Endothelial cell (in vitro differentiated cells): ENCODE measurements around the gene CRABP2. TPM values are rescaled to one million over a fixed set of nuclear protein-coding genes. Genes with fewer than 3 reads are reported as not detected.
A peak's percentile ranks its signal among the peaks of the same experiment; 100 is the strongest.

Experiments used
- DNase-seq: peaks from one replicate; pipeline ENCODE4 v3.0.0; 2021; ENCODE audit warnings: low spot score
- H3K27ac Mint-ChIP-seq: one replicate; pipeline ENCODE4 v1.8.0; 2021; ENCODE audit warnings: mixed read lengths, inconsistent platforms; ENCODE audit not compliant: unreplicated experiment
- H3K27me3 Mint-ChIP-seq: one replicate; pipeline ENCODE4 v1.8.0; 2021; ENCODE audit warnings: mild to moderate bottlenecking, moderate library complexity, mixed read lengths, inconsistent platforms; ENCODE audit not compliant: unreplicated experiment
- H3K36me3 Mint-ChIP-seq: one replicate; pipeline ENCODE4 v1.8.0; 2021; ENCODE audit warnings: mild to moderate bottlenecking, low read depth, mixed read lengths, inconsistent platforms; ENCODE audit not compliant: unreplicated experiment
- H3K4me1 Mint-ChIP-seq: one replicate; pipeline ENCODE4 v1.8.0; 2021; ENCODE audit warnings: mild to moderate bottlenecking, mixed read lengths, inconsistent platforms; ENCODE audit not compliant: unreplicated experiment
- H3K4me3 Mint-ChIP-seq: one replicate; pipeline ENCODE4 v1.8.0; 2021; ENCODE audit warnings: mild to moderate bottlenecking, mixed read lengths, inconsistent platforms; ENCODE audit not compliant: unreplicated experiment
- H3K9me3 Mint-ChIP-seq: one replicate; pipeline ENCODE4 v1.8.0; 2021; ENCODE audit warnings: mixed read lengths, inconsistent platforms; ENCODE audit not compliant: unreplicated experiment
- CTCF ChIP-seq: fragments of 200-600 bp; sonication (generic); IDR thresholded peaks from one replicate; pipeline ENCODE4 v1.5.0; 2021; ENCODE audit warnings: antibody characterized with exemption; ENCODE audit not compliant: unreplicated experiment
- total RNA-seq: library from RNA; stranded (reverse); fragmentation: NEBNext Ultra II Directional; extraction: Animal tissue kit (Norgen Biotek cat#: 25700); gene quantifications from one replicate; pipeline ENCODE4 v1.2.1, GENCODE V29; 2021; ENCODE audit not compliant: unreplicated experiment

CRABP2 gene
- total RNA-seq, 1 donor from 2014 or later, result 9.5 TPM

GRCh38 chr1:156691191-156691590 lies 14.2 kb downstream of the CRABP2 start:
- no peak overlapping the region for H3K4me3 Mint-ChIP-seq

GRCh38 chr1:156690675-156691036 lies 14.7 kb downstream of the CRABP2 start:
- DNase-seq, result no peak
- no peaks in the 10 kb centered on the region for H3K9me3 Mint-ChIP-seq
- no peak overlapping the region for H3K4me3 Mint-ChIP-seq
- TF ChIP-seq CTCF, result no peak
- H3K36me3 Mint-ChIP-seq, result peaks cover 8% of the 10 kb centered on the region
- H3K4me1 Mint-ChIP-seq, result peaks cover 37% of the 10 kb centered on the region
- H3K27ac Mint-ChIP-seq, result peak overlapping the region; percentile 36
- peaks cover 21% of the 10 kb centered on the region for H3K27me3 Mint-ChIP-seq

More at GRCh38 chr1:156691191-156691590, 14.2 kb downstream of the CRABP2 start:
- no peak for DNase-seq
- Mint-ChIP-seq H3K27me3 (peaks cover 21% of the 10 kb centered on the region), H3K27ac (no peak overlapping the region), H3K9me3 (no peaks in the 10 kb centered on the region), H3K36me3 (peaks cover 8% of the 10 kb centered on the region), H3K4me1 (peaks cover 37% of the 10 kb centered on the region)
- no peak for TF ChIP-seq CTCF

DNA sequence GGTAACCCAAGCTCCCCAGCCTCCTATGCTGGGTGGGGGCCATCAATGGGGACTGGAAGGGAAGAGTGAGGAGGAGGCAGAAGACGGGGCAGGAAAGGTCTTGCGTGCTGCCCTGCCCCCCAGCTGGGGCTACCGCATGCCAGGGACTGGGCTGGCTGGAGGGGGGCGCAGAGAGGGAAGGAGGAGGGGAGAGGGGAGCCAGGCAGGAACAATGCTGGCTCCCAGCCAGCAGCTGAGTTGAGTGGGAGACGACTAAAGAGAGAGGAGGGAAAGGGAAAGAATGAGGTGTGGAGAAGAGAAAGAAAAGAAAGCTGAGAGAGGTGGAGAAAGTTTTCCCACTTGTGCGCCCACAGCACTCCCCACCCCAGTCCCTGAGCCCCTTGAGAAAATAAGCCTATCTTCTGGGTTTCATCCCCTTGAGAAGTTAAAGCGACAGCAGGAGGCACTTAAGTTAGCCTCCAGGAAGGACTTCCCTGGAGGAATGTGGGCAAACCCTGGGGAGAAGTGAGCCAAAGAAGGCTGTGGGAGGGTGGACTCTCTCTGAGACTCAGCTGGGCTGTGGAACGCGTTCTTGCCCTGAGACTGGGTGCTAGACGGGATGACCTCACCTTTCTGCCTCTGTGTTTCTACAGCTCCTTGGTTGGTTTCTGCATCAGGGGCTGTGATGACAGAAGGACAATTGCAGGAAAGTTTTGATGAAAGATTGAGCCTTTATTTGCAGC lies 15.3 kb downstream of the CRABP2 start:
- H3K27ac Mint-ChIP-seq, result peak overlapping the region; percentile 36
- no peaks in the 10 kb centered on the region for H3K9me3 Mint-ChIP-seq
- TF ChIP-seq CTCF, result no peak
- no peak overlapping the region for H3K4me3 Mint-ChIP-seq
- peaks cover 21% of the 10 kb centered on the region for H3K27me3 Mint-ChIP-seq
- peaks cover 8% of the 10 kb centered on the region for H3K36me3 Mint-ChIP-seq
- peak; percentile 9 for DNase-seq
- H3K4me1 Mint-ChIP-seq, result peaks cover 37% of the 10 kb centered on the region

DNA sequence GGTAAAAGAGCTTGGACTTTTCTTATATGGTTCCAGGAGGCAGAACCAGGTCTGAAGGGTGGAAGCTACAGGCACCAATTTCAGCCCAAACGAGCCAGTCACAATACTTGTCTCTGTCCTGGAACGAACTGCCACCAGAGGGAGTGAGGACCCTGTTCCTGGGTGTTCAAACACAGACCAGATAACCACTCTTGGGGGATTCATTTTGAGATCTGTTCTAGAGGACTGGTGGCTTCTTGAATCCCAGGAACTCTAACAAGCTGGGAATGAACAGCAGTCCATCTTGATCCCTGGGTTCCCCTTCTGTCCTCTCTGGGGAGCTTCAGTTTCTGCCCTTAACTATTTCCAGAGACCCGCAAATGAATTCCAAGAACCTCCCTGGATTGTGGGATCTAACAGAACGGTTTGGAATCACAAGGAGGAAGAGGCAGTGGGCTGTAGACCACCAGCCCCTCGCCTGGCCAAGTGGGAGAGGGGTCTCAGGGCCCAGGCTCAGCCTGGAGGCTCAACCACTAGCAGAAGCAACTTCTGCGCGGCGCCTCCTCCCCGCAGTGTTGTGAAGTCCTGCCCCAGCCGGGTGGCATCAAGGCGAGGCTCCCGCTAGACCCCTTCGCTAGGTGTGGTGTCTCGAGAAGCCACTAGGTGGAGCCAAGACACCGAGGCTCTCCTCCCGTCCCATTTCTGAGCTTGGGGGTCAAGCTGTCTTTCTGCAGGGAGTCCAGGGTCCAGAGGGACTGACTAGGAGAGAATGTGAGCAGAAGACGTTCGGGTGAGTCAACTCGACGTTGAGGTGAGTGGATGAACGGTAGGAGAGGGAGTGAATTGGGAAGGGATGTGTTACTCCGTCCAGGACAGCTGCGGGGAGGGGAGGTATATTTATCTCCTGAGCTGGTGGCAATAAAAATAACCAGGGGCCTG lies 16.1 kb downstream of the CRABP2 start:
- peaks cover 32% of the 10 kb centered on the region for H3K4me1 Mint-ChIP-seq
- DNase-seq, result peak; percentile 85
- H3K27me3 Mint-ChIP-seq, result peaks cover 19% of the 10 kb centered on the region
- no peaks in the 10 kb centered on the region for H3K9me3 Mint-ChIP-seq
- peaks cover 8% of the 10 kb centered on the region for H3K36me3 Mint-ChIP-seq
- H3K27ac Mint-ChIP-seq, result no peak overlapping the region
- TF ChIP-seq CTCF, result peak; percentile 87
- no peak overlapping the region for H3K4me3 Mint-ChIP-seq
